OCI-M2 (cell line): ENCODE data around the gene LRRC27.
"Not testable (repeated sequence)": the region's sequence is repeated elsewhere in the genome, so short reads cannot be mapped to it uniquely, and the experiment has no call there.

Experiments used
- DNase-seq: peaks from one replicate; lab custom pipeline; 2025; ENCODE audit not compliant: unreplicated experiment; lab: John Stamatoyannopoulos, UW

Gene LRRC27

DNA sequence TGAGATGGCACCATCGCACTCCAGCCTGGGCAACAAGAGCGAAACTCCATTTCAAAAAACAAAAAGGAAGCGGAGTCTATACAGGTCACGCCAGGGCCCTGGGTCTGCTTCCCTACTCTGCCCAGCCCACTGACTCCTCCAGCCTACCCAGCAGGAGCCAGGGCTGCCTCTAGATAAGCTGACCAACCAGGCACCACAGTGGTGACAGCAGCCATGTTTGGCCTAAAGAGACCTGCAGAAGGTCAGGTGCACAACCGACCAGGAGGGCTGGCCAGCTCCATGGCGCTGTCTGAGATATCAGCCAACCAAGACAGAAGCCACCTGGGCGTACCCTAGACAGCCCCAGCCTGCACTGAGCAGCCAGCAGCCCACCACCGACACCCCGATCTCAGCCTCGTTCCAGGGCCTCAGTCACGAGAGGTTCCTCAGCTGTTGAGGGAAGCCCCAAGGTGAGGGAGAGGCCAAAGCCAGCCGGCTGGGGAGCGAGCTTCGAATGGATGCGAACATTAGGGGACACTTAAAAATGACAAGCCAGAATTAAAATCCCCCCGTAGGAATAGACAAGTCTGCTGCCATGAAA is 40.6 kb downstream of the LRRC27 start:
- no peak for DNase-seq

DNA sequence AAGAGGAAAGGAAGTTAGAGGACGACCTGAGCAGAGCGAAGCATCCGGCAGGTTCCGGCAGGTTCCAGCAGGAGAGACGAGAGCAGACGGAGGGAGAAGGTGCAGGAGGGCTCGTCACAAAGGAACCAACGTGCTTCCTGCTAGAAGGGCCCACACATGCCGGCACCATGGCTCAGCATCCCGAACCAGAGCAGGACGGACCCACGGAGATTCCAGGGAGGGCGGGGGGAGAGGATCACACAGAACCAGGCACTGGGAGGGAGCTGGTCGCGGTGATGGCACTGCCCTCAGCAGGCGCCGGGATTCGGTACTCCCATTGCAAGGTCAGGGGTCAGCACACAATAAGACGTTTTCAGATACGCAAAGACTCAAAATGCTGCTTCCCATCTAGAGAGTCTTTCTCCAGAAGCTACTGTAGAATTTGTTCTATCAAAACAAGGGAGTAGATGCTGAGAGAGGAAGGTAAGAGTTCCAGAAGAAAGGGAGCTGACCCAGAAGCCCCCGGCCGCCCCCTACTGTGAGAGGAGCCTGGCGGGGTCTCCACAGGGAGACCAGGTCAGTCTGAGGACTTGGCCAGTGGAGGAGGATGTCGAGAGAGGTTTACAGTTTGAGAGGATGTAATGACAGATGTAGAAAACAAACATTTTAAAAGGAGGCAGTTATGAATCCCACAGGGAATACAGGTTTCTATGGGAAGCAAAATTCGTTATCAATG is 41.4 kb downstream of the LRRC27 start:
- no peak for DNase-seq

DNA sequence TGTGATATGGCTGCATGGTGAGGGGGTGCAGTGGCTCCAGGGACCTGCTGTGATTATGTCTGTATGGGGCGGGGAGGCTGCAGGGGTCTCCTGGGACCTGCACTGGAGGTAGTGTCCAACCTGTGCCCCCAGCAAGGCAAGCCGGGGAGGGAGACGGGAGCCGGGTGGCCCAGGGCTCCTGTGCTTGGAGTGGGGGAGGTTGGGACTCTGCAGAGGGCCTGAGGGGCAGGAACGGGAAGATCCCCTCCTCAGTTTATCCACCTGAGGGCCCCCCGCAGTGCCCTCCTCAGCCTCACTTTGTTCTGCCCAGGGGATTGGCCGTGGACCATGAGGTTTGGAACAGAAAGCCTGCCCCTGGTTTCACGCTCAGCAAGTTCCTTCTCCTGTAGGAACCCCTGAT is 42.2 kb downstream of the LRRC27 start:
- DNase-seq = no peak

DNA sequence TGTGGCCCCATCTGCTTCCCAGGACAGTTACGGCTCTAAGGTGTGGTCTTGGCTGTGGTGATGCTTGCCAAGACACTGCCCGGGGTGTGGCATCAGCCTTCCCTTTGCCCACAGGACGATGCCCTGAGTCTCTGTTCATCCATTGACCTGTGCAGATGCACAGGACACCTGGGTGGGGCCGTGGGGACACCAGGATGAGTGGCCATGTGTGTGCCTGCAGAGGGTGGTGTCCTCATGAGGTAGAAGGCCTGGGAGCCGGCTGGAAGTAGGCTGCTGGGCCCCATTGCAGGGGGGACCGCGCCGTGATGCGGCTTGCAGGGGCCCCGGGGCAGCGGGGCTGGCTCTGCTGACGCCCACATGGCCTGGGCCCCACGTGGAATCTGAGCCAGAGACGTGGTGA is 42.6 kb downstream of the LRRC27 start:
- DNase-seq = no peak

DNA sequence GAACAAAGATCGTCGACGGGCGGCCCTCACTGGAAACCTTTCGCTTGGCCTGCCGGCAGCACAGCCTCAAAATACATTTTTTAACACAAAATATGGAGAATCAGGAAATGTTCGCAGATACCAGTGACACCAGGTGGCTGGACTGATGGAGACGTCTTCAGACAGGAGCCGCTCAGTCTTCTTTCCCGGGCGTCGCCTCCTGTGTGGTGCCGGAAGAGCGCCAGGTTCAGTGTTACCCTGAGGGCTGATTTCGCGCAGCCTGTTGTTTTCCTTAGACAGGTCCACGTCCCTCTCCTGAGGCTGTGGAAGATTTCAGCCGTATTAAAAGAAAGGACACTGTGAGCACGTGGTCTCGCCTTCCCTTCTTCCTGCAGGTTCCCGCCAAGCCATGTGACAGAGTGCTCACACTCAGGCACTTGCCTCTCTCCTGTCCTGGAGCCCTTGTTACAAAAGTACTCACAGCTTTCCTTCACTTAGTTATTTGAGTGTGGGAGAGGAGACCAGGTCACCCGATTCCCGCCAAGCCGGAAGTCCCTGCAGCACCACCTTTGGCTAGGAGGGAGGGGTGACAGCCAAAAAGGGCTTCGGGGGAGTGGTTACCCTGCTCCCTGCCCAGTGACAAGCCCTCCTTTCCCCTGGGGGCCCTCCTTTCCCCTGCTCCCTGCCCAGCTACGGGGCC is 43.3 kb downstream of the LRRC27 start:
- no peak for DNase-seq

DNA sequence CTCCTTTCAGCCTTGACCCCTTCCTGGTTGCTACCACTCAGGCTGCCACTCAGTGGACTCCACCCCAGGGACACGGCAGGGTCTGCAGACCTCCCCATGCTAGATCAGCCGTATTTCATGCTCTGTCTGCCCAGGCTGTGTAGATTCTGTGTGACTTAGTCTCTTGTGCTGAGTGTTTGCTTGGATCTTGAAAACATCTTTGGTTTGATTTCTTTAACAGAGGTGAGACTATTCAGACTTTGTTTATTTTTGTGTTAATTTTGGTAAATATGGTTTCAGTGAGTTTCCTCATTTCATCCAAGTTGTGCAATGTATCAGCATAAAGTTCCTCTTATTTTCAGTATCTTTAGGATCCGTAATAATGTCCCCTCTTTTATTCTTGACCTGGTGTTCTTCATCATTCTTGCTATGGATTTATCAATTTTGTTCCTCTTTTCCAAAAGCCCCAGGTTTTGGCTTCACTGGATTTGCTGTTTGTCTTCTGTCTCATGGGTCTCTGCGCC is 43.9 kb downstream of the LRRC27 start:
- DNase-seq = no peak

DNA sequence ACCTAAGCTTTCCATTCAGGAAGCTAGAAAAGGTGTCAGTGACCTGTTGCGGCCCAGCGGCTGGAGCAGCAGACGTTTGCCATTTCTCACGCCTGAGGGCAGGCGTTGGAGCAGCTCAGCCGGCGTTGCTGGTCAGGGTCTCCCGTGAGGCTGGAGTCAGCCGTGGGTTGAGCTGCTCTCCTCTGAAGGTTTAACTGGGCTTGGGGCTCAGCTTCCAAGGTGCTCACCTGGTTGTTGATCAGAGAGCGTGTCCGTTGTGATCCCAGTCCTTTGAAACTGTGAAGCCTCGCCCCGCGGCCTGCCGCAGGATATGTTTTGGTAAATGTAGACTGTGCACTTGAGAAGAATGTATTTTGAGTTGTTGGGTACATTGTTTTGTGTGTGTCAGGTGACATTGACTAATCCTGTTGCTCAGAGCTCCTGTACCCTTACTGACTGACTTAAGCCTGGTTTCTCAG is 44.4 kb downstream of the LRRC27 start:
- no peak for DNase-seq

DNA sequence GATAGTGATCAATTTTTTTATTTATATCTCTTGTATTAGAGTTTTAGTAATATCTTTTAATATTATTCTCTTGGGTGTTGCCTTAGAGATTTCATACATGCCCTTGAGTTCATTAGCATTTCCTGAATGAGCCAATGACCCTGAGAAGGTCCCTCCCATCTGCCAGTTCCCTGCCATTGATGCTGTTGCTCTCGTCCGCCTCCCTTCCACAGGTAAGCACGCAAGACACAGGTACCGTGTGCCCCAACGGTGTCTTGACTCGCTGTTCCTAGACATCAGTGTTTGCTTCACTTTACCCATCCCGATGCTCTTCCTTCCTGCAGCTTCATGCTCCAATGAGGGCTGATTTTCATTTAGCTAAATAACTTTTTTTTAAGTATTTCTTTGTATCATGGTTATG is 45.3 kb downstream of the LRRC27 start:
- DNase-seq = no peak

DNA sequence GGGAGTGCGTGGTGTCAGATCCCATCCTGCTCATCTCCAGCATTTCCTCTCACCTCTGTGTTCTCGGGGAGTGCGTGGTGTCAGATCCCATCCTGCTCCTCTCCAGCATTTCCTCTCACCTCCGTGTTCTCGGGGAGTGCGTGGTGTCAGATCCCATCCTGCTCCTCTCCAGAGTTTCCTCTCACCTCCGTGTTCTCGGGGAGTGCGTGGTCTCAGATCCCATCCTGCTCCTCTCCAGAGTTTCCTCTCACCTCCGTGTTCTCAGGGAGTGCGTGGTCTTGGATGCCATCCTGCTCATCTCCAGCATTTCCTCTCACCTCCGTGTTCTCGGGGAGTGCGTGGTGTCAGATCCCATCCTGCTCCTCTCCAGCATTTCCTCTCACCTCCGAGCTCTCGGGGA is 47.0 kb downstream of the LRRC27 start:
- not testable (repeated sequence) for DNase-seq

DNA sequence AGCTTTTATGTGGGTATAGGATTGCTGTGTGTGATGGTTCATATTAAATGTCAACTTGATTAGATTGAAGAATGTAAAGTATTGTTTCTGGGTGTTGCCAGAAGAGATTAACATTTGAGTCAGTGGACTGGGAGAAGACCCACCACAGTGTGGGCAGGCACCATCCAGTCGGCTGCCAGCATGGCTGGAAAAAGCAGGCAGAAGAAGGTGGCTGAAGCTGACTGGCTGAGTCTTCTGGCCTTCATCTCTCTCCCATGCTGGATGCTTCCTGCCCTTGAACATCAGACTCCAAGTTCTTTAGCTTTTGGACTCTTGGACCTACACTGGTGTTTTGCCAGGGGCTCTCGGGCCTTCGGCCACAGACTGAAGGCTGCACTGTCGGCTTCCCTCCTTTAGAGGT is 49.0 kb downstream of the LRRC27 start:
- not testable (repeated sequence) for DNase-seq

DNA sequence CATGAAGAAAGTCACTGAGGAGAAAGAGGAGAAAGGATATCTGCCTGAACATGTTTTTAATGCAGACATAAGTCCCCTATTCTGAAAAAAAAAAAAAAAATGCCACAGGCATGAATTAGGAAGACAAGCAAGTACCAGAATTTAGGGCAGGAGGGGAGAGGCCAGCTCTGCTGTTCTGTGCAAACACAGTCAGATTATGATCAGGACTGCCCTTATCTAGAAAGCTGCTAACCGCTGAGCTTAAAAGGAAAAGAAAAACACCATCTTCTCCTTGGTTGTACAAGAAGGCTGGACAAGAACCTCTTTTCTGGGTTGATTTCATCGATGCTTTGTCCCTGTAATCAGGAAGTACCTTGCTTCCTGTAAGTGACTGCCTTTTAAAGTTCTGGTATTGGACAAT is 49.7 kb downstream of the LRRC27 start:
- DNase-seq = no peak

DNA sequence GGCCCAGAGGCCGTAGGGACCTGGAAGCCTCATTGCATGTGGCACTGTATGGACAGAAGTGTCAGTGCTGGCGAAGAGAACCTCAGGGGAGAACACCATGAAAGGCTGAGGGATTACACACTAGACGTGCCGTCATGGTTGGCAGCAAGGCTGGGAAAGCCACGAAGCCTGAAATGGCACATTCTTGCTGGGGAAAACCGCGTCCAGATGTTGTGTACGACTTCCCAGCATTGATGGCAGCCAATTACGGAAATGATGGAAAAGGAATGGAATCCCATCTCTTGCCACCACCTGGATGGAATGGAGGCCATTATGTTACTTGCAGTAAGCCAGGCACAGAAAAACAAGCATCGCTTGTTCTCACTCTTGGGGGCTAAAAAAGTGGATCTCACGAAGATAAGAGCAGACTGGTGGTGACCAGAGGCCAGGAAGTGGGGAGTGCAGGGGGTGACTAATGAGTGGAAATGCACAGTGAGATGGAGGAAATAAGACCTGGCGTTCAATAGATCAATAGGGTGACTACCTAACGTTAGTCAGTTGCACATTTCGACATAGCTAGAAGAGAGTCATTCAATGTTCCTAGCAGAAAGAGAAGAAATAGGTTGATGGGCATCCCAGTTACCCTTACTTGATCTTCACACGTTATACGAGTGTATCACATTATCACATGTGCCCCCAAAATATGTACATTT is 50.4 kb downstream of the LRRC27 start:
- no peak for DNase-seq

DNA sequence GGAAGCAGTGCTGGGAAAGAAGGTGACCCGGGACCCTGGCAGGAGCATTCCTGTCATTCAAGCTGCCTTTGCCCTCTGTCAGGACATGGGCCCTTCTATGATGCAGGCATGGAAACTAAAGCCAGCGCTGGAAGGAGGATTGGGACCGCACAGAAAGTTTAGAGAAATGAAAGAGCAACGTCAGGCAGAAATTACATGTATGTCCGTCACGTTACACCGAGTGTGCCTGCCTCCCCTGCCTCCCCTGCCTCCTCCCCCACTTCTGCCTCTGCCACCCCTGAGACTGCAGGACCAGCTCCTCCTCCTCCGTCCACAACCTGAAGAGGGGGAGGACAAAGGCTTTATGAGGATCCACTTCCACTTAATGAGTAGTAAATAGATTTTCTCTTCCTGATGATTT is 51.1 kb downstream of the LRRC27 start:
- no peak for DNase-seq

DNA sequence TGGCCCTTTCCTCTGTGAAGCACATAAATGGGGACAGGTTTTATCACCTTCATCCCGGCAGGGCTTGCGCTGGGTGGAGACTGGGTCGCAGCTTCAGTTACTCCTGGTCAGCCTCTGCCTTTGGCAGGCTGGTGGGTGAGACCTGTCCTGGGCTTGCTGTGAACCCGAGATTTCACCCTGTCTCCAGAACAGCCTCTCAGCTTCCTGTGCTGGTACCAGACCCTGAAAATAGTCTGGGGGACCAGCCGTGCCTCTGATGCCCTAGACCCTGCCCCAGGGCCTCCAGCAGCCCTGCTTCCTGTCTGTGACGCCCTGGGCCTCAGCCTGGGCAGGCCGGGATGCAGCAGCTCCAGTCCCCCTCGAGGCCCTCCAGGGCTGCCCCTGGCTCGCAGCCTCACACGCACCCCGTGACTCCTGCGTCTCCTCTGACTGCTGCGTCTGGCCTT is 51.8 kb downstream of the LRRC27 start:
- DNase-seq = no peak

DNA sequence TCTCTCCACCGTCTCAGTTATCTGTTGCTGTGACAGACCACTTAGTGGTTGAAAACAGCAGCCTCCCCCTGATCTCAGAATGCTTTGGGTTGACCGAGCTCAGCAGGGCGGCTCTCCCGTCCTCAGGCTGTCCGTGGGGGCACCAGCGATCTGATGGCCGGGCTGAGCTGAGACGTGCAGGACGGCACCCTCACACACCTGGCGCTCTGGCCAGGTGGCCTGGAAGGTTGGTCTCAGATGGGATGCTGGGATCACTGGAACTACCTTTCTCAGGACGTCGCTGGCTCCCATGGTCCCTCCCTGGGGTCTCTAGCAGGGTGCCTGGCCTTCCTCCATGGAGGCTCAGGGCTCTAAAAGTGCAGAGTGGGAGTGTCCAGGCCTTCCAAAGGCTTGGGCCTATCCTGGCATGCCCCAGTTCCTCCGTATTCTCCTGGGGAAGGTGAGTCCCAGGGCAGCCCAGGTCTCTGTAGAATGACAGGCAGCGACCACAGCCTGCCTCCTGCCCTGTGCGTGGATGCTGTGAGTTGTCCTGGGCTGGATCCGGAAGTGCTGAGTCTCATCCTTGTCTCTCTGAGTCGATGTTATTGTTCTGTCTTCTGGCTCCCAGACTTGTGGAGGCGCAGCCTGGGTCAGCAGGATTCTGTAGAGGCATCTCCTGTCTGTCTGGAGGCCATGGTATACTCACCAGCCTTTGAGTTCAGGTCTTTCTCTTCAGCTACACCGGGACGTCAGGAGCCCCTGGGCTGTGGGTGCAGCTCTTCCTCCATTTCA is 52.8 kb downstream of the LRRC27 start:
- DNase-seq = no peak

DNA sequence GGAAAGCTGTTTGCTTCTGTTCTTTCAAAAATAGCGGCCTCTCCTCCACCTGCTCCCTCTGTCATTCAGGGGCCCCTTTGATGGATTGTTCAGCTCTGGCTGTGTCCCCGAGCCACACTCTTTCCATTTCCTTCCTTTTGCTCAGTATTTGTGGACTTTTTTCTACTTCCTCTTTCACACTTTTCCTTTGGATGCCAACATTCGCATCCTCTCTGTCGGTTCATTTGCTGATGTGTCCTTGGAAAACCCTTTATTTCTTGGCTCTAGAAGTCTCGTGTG is 53.3 kb downstream of the LRRC27 start:
- DNase-seq = no peak

DNA sequence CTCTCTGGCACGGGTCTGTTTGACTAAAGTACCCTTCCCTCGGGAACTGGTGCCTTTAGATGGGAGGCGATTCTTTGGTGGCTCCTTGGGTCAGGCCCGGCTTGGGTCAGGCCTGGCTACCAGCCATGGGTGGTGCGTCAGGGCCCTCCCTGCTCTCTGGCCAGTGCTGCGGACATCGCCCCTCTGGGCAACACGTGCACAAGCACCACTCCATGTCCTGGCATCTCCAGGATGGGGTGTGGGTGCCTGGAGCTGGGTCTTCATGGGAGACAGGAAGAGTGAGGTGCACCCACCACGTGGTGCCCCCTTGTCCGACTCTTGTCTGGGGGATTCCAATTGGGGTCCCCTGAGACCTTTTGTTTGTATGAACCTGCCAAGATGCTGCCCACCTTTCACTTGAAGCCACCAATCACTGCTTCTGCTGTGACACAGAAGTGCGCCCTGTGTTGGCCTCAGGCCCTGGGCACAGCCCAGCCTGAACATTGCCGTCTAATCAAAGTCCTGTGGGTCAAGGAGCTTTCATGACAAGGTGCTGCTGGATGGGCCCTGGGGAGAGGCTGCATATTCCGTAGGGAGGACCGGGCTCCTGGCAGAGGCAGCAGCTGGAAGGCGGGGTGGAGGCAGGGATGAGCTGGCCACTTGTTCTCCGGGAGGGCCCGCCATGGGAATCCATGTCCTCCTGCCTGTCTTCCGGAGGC is 53.9 kb downstream of the LRRC27 start:
- DNase-seq = no peak

DNA sequence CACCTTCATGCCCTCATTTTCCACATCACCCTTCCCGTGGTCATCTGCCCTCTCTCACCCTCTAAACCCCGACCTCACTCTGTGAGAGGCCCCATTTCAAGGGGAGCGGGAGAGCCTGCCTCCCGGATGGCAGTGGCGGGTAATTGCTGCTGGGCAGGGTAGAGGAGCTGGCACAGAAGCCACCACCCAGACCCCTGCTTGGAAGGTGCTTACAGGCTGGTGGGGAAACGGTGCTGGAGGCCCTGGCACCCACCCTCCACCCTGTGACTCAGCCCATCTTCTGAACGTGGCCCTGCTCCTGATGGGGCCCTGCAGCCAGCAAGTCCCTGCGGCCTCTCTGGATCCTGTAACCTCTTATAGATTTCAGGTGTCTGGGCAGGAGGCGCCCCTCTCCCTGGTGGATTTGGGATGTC is 54.4 kb downstream of the LRRC27 start:
- DNase-seq = no peak

DNA sequence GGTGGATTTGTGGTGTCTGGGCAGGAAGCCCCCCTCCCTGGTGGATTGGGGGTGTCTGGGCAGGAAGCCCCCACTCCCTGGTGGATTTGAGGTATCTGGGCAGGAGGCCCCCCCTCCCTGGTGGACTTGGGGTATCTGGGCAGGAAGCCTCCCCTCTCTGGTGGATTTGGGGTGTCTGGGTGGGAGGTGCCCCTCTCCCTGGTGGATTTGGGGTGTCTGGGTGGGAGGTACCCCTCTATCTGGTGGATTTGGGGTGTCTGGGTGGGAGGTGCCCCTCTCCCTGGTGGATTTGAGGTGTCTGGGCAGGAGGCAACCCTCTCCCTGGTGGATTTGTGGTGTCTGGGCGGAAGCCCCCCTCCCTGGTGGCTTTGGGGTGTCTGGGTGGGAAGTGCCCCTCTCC is 54.9 kb downstream of the LRRC27 start:
- DNase-seq = not testable (repeated sequence)

DNA sequence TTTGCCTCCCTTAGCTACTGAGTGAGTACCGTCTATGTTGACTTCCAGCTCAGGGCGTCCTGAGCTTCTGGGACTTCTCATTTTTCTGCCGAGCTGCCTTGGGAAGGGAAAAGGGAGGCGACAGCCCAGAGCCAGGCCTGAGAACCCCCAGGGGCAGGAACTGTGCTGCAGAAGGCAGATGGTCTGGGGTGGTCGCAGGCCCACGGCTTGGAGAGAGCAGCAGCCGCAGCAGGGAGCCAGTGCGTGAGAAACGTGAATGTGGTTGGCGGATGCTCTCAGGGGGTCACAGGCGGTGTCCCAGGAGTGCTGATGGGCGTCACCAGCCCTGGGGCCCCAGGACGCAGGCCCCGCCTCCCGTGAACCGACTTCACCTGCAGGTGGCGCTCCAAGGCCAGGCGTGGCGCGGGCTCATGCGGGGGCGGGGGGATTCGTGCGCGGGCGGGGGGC is 55.8 kb downstream of the LRRC27 start:
- DNase-seq = no peak
